IPS-18a (cell line): ENCODE measurements around the gene TRNT1.
A peak's percentile ranks its signal among the peaks of the same experiment; 100 is the strongest.

Experiments
- H3K27ac ChIP-seq: one replicate; pipeline ENCODE4 v1.5.1; 2013; ENCODE audit warnings: low read length
- H3K27me3 ChIP-seq: one replicate; pipeline ENCODE4 v1.6.1; 2013; ENCODE audit warnings: mild to moderate bottlenecking, low read length; ENCODE audit not compliant: control insufficient read depth, insufficient read depth
- H3K36me3 ChIP-seq: one replicate; pipeline ENCODE4 v1.6.1; 2013; ENCODE audit warnings: low read depth, low read length; ENCODE audit not compliant: control insufficient read depth
- H3K4me1 ChIP-seq: one replicate; pipeline ENCODE4 v1.6.1; 2013; ENCODE audit warnings: low read depth, low read length; ENCODE audit not compliant: control insufficient read depth
- H3K4me3 ChIP-seq: one replicate; pipeline ENCODE4 v1.5.1; 2013; ENCODE audit warnings: low read length
- H3K9ac ChIP-seq: one replicate; pipeline ENCODE4 v1.6.1; 2013; ENCODE audit warnings: mild to moderate bottlenecking, low read length, moderate library complexity
- H3K9me3 ChIP-seq: one replicate; pipeline ENCODE4 v1.6.1; 2013; ENCODE audit warnings: low read depth, low read length; ENCODE audit not compliant: control insufficient read depth

Gene TRNT1

DNA sequence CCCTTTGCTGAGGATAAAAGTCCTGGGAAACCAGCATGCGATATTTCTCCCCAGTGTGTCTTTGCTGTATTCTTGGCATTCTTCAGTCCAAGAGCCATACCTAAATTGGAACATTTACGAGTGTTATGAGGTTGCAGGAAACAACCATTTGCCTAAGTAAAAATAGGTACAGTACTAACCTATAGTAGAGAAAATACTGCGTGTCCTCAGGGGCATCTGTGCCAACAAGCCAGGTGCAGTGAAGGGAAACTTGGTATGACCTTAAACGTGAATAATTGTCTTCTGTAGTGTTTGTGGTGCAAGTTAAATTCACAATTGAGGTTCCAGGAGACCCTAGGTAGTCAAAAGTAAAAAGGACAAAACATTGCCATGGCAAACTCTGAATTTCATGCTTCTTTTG lies 28.8 kb upstream of the TRNT1 start:
- H3K4me3 ChIP-seq = no peak overlapping the region
- H3K9me3 ChIP-seq = no peaks in the 10 kb centered on the region
- no peaks in the 10 kb centered on the region for H3K4me1 ChIP-seq
- H3K27ac ChIP-seq = no peak overlapping the region
- no peak overlapping the region for H3K9ac ChIP-seq
- no peaks in the 10 kb centered on the region for H3K27me3 ChIP-seq
- H3K36me3 ChIP-seq = no peaks in the 10 kb centered on the region

DNA sequence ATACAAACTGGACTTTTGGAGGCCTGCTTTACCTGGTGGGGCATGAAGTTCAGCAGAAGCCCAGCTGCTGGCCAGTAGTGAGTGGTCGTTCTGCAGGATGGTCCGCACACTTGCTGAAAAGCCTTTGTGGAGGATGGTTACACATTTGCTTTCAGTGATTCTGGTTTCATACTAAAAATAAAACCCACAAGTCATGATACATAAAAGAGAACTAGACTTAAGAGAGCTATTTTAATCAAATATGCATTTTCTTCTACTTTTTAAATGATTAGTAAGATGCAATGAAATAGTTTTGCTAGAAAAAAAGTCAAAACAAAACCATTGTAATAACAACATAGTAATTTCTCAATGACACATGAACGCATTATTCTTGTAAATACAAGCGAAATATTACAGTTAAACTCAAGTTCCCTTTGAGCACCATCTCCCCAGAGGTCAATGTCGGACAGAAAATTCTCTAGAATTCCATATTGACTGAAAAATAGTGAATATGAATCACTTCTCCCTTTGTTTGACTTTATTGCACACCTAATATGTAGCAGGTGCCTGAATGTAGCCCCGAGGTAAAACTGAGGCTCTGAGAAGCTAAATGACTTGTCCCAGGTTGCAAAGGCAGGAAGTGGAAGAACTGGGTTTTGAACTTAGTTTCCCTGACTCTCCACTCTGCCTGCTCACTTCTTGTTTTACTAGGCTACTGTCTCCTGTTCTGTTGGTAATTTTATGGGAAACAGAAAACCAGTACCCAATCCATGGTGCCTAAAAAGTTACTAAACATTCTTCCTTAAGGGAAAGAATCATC lies 24.9 kb upstream of the TRNT1 start:
- no peak overlapping the region for H3K27ac ChIP-seq
- no peaks in the 10 kb centered on the region for H3K9me3 ChIP-seq
- no peaks in the 10 kb centered on the region for H3K27me3 ChIP-seq
- no peaks in the 10 kb centered on the region for H3K36me3 ChIP-seq
- H3K4me1 ChIP-seq = no peaks in the 10 kb centered on the region
- no peak overlapping the region for H3K9ac ChIP-seq
- H3K4me3 ChIP-seq = no peak overlapping the region

DNA sequence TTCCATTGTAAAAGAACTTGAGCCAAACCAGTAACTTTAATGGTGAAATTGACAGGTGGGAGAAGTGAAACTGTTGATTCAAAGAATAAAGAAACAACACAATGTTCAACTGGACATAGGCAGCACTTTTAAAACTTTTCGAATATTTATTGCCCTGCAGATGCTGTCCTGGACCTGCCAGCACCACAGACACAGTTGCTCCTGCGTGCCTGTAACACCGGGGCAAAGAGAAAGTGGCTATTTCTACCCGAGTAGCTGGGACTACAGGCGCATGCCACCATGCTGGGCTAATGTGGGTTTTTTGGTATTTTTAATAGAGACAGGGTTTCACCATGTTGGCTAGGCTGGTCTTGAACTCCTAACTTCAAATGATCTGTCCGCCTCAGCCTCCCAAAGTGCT lies 24.0 kb upstream of the TRNT1 start:
- Histone ChIP-seq H3K4me3 (no peak overlapping the region), H3K27ac (no peak overlapping the region), H3K9ac (no peak overlapping the region)

DNA sequence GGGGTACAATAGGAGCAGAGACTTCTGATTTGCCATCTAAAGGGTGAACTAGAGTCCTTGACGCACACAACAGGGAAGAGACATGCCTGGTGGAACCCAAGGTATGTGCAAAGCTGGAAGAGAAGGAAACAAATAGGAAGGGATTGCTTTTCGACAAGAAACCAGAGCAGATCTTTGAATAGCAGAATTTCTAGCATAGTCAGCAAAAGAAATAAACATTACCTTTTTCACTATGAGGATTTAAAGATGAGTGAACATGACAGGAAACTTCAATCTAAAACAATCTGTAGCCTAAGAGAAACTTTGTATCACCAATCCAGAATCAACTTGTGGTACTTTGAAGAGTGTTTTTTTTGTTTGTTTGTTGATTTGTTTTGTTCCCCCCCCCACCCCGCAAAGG lies 21.5 kb upstream of the TRNT1 start:
- H3K27me3 ChIP-seq = no peaks in the 10 kb centered on the region
- H3K27ac ChIP-seq = no peak overlapping the region
- no peaks in the 10 kb centered on the region for H3K9me3 ChIP-seq
- peaks cover 6% of the 10 kb centered on the region for H3K4me1 ChIP-seq
- H3K4me3 ChIP-seq = no peak overlapping the region
- no peak overlapping the region for H3K9ac ChIP-seq
- H3K36me3 ChIP-seq = no peaks in the 10 kb centered on the region

More for the DNA sequence above, 24.0 kb upstream of the TRNT1 start:
- Histone ChIP-seq H3K36me3 (no peaks in the 10 kb centered on the region), H3K4me1 (no peaks in the 10 kb centered on the region), H3K27me3 (no peaks in the 10 kb centered on the region), H3K9me3 (no peaks in the 10 kb centered on the region)

DNA sequence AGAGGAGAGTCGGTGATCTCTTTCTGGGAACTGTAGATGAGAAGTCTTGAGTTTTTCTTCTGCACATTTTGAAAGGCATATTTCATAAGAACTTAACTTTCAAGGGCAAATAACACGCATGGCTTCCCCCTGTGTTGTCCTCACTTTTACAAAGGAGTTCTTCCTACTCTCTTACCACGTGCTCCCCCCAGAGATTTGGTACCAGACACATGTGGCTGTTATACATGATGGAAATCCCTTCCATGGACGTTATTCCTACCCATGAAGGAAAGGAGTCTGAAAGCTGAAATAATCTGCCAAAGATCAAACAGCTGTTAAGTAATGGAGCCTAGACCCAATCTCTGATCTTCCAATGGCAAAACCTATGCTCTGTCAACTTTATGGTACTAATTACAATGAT lies 20.9 kb upstream of the TRNT1 start:
- H3K27ac ChIP-seq = no peak overlapping the region
- H3K27me3 ChIP-seq = no peaks in the 10 kb centered on the region
- no peak overlapping the region for H3K9ac ChIP-seq
- peaks cover 12% of the 10 kb centered on the region for H3K4me1 ChIP-seq
- H3K36me3 ChIP-seq = no peaks in the 10 kb centered on the region
- H3K4me3 ChIP-seq = no peak overlapping the region
- H3K9me3 ChIP-seq = no peaks in the 10 kb centered on the region

DNA sequence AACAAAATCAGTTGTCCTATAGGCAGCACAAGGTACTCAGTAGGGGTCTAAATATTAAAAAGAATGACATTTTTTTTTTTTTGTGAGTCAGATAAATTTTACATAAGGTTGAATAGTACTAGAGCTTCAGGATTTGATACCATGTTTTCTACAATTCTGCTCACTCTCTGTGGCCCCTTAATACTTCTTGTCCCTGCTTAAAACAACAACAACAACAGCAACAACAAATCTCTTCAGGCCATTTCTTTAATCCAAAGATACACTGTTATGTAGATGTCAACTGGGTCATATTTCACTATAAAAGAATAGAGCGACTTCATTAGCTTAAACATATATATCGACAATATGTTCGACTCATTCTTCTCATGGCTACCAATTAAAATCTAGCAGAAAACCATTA lies 19.6 kb upstream of the TRNT1 start:
- Histone ChIP-seq H3K27me3 (no peaks in the 10 kb centered on the region), H3K27ac (no peak overlapping the region), H3K36me3 (no peaks in the 10 kb centered on the region), H3K9me3 (no peaks in the 10 kb centered on the region), H3K9ac (no peak overlapping the region), H3K4me3 (no peak overlapping the region), H3K4me1 (peaks cover 12% of the 10 kb centered on the region)

DNA sequence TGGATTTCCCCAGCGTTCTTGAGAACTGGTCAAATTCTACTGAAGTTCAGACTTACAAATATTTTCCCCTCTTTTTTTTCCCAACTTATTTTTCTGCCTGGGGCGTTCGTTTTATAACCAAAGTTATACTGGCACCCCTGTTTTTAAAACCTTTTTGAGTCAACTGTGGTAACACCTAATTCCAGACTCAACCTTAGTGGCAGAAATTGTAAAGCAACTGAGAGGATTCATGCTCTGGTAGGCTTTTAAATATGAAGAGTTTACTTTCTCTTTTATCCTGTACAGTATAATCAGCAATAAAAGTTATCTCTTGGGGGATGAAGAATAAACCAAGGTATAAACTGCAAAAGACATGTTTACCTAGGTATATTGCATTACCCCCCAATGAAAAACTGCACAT lies 18.9 kb upstream of the TRNT1 start:
- H3K9ac ChIP-seq = no peak overlapping the region
- H3K27me3 ChIP-seq = no peaks in the 10 kb centered on the region
- H3K4me1 ChIP-seq = peaks cover 12% of the 10 kb centered on the region
- no peaks in the 10 kb centered on the region for H3K36me3 ChIP-seq
- no peak overlapping the region for H3K4me3 ChIP-seq
- H3K27ac ChIP-seq = no peak overlapping the region
- no peaks in the 10 kb centered on the region for H3K9me3 ChIP-seq

DNA sequence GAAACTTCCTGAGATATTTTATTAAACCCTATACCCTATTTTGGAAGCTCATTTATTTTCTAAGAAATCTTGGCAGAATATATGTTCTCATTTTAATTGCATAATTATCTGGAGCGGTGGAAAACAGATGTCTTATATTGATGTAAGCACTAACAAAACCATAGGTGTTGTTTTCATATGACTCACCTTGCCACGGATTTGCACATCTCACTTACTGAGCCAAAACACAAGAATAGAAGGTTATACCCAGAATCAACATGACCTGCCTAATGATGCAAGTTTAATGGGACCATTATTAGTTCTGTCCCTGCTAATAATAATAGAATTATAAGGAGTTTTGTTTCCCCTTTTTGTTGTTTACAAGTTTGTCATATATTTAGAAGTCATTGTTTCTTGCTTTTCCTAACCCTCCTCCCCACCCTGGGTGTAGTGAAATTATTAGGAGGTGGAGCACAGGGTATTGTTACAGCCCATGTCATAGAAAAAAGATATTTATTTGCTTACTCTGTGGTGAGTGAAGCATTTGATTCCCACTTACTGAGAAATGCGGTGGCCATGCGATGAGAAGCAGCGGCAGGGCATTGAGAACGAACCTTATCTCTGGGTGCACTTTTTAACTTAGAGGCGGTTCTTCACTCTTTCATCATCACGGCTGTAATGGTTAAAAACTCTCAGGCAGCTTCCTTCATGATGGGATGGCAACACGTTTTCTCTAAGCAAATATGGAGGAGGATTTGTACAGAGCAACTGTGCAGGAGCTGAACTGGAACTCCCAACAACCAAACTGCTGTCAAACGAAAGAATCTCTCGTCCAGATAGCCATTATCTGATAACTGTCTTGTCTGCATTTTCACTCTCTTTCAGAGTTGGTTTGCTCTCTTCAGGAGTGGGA lies 17.1 kb upstream of the TRNT1 start:
- Histone ChIP-seq H3K36me3 (no peaks in the 10 kb centered on the region), H3K4me1 (peaks cover 12% of the 10 kb centered on the region), H3K9me3 (no peaks in the 10 kb centered on the region), H3K9ac (peak overlapping the region; percentile 33), H3K27ac (no peak overlapping the region), H3K4me3 (no peak overlapping the region), H3K27me3 (no peaks in the 10 kb centered on the region)

DNA sequence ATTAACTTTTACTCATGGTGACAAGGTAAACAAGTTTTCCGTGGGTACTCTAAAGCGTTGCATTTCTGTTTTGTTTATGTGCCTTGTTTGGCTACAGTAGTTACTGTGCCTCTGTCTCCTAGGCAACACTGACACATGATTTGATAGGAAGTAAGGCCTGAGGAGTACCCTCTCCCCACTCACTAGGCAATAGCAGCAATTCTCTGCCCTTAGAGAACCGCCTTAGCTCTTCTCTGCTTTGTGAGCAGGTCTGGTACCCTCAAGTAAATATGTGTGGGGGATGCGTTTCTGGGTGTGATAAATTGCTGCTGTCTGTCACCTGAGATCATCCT lies 16.5 kb upstream of the TRNT1 start, which contains the start of gene IL5RA:
IL5RA (minus strand) TSS at position 76 of the 332 bp plus-strand sequence. CDS start 5,390 bp downstream, outside the sequence.
- Histone ChIP-seq H3K4me1 (peaks cover 12% of the 10 kb centered on the region), H3K4me3 (no peak within 1 kb of the TSS), H3K36me3 (no peaks in the 10 kb centered on the region), H3K9ac (peak within 1 kb of the TSS; percentile 33), H3K9me3 (no peaks in the 10 kb centered on the region), H3K27ac (no peak within 1 kb of the TSS), H3K27me3 (no peaks in the 10 kb centered on the region)

DNA sequence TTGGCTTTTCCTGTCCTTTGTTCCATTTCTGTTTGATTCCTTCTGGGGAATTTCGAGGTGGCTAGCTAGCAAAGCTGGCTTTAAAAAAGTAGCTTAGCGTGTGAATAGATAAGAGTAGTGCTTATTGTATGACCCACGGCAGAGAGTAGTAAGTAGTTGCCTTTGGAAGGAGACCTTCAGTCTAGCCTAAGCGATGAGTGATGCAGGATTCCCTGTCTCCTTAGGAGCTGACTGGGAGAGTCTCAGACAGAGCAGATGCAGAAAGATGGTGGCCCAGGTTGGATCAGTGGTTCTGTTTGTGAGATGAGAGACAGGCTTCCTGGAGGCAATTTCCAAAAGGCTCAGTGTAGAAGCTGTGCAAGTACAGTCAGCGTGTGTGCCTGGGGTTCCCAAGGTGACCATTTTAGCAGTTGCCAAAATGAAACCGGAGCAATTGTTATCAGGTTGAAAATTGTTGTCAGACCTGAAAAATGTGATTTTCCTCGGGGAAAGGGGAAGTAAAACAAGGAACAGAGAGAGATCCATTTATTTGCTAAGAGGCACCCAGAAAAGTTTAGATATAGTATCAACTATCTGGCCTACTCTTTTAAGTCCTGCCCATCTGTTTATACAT lies 15.9 kb upstream of the TRNT1 start:
- no peak overlapping the region for H3K4me3 ChIP-seq
- no peak overlapping the region for H3K27ac ChIP-seq
- peaks cover 12% of the 10 kb centered on the region for H3K4me1 ChIP-seq
- H3K36me3 ChIP-seq = no peaks in the 10 kb centered on the region
- H3K27me3 ChIP-seq = no peaks in the 10 kb centered on the region
- H3K9me3 ChIP-seq = no peaks in the 10 kb centered on the region
- peak overlapping the region; percentile 33 for H3K9ac ChIP-seq

DNA sequence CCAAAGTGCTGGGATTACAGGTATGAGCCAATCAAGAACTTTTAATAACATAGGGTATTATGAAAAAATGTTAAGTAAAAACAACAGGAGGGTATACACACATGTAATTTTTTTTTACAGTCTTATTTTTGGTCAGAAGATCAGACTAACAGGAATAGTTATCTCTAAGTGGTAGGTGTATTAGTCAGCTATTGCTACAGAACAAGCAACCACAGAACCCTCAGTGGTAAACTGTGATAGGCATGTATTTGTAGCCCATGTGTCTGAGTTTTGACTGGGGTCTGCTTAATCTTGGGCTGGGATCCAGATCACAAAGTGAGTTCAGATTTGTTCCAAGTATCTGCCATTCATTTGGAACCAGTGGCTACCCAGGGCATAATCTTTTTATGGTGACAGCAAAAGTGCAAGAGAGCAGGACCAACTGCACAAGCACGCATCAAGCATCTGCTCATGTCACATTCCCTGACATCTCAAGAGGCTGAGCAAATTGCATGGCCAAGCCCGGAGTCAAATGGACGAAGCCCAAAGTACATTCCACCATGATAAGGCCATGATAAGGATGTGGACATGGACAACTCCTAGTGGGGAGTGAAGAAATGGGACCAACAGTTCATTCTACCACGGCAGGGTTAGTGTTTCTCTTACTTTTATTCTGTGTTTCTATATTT lies 13.6 kb upstream of the TRNT1 start:
- no peaks in the 10 kb centered on the region for H3K36me3 ChIP-seq
- H3K9me3 ChIP-seq = no peaks in the 10 kb centered on the region
- H3K4me3 ChIP-seq = no peak overlapping the region
- H3K27me3 ChIP-seq = no peaks in the 10 kb centered on the region
- H3K4me1 ChIP-seq = peaks cover 12% of the 10 kb centered on the region
- no peak overlapping the region for H3K27ac ChIP-seq
- no peak overlapping the region for H3K9ac ChIP-seq
